Right ventricle myocardium inferior (tissue), 1 donor: ENCODE measurements around the gene RNASE4. TPM values are rescaled to one million over a fixed set of nuclear protein-coding genes. Genes with fewer than 3 reads are reported as not detected.
A peak's percentile ranks its signal among the peaks of the same experiment; 100 is the strongest.
"Not testable (repeated sequence)": the region's sequence is repeated elsewhere in the genome, so short reads cannot be mapped to it uniquely, and the experiment has no call there.

Source experiments
- ATAC-seq: fragments of 200-7000 bp; cut with Tn5 transposase; one replicate; pipeline ENCODE4 v1.9.1; 2020; ENCODE audit warnings: mild to moderate bottlenecking, moderate library complexity
- DNase-seq: peaks from one replicate; pipeline ENCODE4 v3.0.0; 2021; ENCODE audit errors: missing footprints
- intact Hi-C: fragments of 100-400 bp; cut with DNase I; formaldehyde crosslinking; loops from one replicate; pipeline ENCODE4 v1.11.0; 2022
- total RNA-seq: library from RNA; stranded (reverse); fragmentation: NEBNext Ultra II Directional; extraction: Animal tissue kit (Norgen Biotek cat#: 25700); gene quantifications from one replicate; pipeline ENCODE4 v1.2.1, GENCODE V29; 2021
- donor health status: DM: no; HTN: yes; CAD: no; lungs with severe emphysema.

RNASE4 gene
- total RNA-seq, 1 donor from 2014 or later = 11.9 TPM

DNA sequence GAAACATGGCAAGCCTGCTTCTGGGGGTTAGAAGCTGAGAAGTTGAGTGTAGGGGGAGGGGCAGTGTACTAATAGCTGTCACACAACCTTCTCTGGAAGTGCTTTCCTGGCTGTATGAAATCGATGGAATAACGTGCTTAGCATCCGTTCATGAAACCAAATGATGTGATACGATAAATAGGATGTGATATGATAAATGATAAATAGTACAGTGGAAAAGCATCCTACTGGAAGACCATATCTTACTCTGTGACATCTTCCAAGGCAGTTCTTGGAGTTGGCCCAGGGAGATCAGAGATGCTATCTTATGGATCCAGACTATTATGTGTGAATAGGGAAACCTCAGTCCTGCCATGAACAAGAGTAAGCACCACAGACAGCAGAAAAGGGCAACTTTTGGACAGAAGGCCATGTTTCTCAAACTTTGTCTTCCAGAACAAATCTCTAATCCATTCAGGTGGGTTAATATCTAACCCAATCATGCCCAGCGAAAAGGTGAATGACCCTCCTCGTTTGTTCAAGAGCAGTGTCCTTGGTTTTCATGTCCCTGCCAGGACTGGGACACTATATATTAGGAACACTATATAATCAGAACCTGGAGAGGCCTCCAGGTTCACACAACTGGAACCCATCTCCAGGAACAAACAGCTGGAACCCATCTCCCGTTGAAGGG, 3.9 kb downstream of the RNASE4 start, which contains the start of gene ANG:
ANG (plus strand) TSS at position 598 of the 673 bp plus-strand sequence. CDS start 4,801 bp downstream, outside the sequence.
- DNase-seq (no peak), ATAC-seq (no peak)
- intact Hi-C loops = no loop called here

DNA sequence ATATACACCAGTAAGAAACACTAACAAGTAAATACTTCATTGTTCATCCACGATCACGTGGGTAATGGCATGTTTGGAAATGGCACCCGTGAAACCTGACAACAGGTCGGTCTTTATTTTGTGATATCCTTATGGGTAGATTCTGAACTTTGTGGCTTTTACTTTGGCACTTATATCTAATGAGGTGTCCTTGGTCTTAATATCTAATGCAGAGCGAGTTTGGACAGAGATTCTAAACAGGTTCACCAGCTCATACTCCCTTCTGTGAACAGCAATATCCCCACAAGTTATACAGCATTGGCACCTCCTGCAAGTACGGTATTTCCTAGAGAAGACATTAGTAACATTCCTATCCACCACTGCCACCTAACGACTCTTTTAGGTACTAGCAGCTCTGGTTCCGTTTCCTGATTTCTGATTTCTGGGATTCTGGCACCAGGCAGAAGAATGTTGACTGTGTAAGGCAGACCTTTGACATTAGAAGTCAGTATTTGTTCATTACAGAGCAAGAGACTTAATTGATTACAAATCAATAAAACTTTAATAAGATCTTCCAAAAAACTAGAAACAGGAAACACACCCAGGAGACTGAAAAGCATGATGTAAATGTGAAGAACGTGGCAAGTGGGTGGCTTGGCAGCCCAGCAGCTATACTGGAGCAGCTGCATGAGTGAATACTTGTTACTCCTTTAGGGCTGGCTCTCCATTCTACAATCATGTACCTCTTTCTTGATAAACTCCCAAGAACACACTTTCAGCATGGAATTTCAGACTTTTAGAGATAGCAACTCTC, 6.7 kb downstream of the RNASE4 start:
- DNase-seq (no peak), ATAC-seq (peak; percentile 85)
- intact Hi-C loops = loop anchor here (5.0 to 10.0 kb wide), 2 partner anchors 159 to 284 kb away; no protein-coding TSS in a partner anchor

DNA sequence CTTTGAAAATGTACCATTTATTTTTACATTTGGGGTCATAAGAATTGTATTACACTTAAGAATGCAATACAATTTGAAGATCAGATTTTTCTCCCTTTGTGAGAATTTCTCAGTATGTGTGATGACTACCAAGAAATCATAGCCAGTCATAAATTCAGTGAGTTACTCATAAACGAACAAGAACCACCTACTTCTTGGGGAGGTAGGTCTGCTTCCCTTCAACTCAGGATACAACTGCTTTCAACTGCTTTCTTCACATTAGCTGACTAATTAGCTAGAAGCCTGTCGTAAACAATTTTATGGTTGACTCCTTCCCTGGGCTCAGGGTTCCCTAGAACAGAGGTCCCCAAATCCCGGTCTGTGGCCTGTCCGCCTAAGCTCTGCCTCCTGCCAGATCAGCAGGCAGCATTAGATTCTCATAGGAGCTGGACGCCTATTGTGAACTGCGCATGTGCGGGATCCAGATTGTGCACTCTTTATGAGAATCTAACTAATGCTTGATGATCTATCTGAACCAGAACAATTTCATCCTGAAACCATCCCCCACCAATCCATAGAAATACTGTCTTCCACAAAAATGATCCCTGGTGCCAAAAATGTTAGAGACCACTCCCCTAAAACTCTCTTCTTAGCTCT, 7.9 kb downstream of the RNASE4 start:
- no peak for ATAC-seq
- intact Hi-C loops = loop anchor here (5.0 to 10.0 kb wide), 2 partner anchors 160 to 283 kb away; no protein-coding TSS in a partner anchor
- no peak for DNase-seq

DNA sequence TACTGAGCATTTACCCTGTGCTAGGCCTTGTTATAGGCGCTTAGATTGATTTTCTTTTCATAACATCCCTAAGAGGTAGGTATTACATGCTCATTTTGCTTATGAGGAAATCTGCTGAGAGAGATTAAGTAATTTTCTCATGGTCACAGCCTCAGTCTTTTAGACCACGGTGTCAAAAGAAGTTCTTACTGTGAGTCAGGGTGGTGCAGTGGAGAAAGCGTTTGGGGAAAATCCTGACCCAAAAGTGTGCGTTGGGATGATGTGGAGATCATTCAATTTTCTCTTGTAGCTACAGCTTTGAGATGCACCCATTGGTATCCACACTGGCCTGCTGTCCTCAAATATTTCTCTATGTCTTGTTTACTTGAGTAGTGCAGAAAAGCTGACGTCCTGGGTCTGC, 12.4 kb downstream of the RNASE4 start:
- no peak for DNase-seq
- no peak for ATAC-seq
- intact Hi-C loops = loop anchor here (1.0 to 10.0 kb wide), 4 partner anchors 62 to 278 kb away; no protein-coding TSS in a partner anchor

DNA sequence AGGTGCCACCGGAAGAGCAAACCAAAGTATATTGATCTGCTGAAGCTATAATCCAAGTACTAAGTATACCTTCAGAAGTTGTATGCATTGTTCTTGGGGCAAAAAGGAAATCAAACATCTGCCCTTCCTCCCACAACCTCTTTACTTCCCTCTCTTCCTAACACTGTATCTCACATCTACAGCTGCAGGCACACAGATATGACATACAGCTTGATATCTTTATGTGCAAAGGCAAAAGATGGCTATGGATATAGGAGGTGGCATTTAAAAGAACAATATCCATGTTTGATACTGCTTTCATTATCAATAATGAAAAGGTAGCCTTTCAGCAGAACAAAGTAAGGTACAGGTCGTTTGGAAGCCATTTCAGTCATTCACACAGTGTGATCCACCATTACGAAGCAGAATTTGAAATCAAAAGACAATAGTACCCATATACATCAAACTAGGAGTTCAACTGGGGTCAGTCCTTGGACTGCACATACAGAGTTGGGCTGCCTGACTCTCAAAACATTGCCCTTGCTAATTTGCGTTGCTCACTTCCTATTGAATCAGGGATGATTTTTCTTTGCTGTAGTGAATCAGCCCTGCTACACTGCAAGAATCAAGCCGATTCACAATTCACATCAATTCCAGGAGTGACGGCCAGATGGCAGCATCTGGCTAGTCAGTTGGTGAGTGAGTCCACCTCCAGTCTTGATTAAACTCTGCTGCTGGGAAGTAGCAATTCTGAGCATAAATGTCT, 13.1 kb downstream of the RNASE4 start:
- intact Hi-C loops = loop anchor here (1.0 to 10.0 kb wide), 3 partner anchors 158 to 277 kb away; no protein-coding TSS in a partner anchor
- peak; percentile 81 for ATAC-seq
- DNase-seq = no peak

DNA sequence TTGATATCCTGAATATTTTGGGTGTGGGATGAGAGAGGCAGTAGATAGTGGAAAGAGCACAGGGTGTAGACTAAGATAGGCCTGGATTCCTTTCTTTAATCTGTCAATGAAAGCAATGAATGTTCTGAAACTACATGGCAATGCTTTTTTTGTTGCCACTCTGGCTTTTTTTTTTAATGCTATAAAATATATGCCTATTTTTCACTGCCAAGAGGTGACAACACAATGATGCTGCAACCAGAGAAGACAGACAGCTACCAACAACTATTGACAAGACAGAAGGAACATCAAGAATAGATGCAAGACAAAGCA, 13.6 kb downstream of the RNASE4 start:
- intact Hi-C loops = loop anchor here (5.0 to 10.0 kb wide), 2 partner anchors 174 to 277 kb away; no protein-coding TSS in a partner anchor
- no peak for DNase-seq
- no peak for ATAC-seq

DNA sequence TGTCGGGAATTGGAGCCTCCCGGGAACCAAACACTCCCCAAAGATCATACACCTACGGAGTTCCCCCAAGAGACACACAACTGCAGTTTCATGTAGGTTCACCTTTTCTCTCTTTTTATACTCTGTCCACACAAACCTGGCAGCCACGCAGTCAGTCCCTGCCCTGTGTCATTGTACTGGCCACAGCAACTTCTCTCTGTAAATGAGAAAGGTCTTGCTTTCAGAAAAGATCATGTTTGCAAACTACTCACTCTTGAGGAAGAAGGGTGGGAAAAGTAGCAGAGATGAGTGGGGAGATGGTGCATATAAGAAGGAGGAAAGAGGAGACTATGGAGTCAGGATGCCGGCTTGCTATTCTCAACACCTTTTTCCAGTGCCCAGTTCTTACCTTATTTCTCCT, 14.6 kb downstream of the RNASE4 start:
- no peak for ATAC-seq

DNA sequence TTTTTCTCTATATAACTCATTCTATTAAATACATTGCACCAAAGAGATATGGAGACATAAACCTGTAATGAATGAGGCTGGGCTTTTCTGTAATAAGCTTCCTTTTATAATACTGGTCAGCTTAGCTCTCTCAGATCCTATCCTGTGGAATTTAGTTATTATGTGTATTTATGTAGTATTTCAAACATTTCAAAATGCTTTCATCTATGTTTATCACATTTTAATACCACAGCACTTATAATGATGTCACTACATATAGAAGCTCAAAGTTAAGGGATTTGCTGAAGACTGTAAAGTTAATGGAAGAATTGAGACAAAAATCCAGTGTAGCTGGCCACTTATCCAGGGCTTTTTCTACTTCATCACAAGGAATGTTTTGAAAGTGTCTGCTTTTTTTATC, 15.6 kb downstream of the RNASE4 start:
- ATAC-seq = no peak
- intact Hi-C loops = loop anchor here (5.0 to 10.0 kb wide), 2 partner anchors 172 to 275 kb away; no protein-coding TSS in a partner anchor
- no peak for DNase-seq

More for the DNA sequence above, 14.6 kb downstream of the RNASE4 start:
- DNase-seq = no peak
- intact Hi-C loops = loop anchor here (5.0 to 10.0 kb wide), 2 partner anchors 173 to 276 kb away; no protein-coding TSS in a partner anchor

DNA sequence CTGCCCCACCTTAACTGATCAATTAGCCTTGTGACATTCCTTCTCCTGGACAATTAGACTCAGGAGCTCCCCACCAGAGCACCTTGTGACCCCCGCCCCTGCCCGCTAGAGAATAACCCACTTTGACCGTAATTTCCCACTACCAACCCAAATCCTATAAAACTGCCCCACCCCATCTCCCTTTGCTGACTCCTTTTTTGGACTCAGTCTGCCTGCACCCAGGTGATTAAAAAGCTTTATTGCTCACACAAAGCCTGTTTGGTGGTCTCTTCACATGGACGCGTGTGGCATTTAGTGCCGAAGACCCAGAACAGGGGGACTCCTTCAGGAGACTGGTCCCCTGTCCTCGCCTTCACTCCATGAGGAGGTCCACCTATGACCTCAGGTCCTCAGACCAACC, 16.6 kb downstream of the RNASE4 start:
- ATAC-seq, DNase-seq, intact Hi-C loops: not testable (repeated sequence)

DNA sequence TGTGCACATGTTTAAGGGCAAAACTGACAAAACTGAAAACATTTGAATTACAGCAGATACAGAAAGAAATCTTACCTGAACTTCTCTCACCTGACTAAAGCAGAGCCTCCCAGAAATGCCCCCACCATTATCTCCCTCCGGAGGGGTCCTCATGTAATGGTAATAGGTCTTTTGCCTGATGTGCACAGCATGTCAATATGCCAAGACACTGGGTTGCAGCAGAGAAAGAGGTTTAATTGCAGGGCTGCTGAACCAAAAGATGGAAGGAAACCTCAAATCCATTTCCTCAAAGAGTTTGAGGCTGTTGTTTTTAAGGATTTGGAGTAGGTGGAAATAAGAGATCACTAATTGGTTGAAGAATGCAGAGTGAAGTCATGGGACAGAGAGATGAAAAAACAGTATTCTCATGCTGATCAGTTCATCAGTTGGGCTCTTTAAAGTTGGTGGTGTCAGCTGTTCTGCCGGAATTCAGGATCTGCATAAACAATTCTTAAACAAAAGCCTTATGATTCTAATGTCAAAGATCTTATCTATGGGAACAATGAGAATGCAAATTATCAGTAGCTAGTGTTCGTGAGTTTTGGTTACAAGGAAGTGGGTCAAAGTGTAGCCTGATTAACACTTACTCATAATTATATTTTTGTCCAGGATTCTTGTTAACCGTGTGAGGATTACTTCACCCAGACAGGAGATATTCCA, 22.4 kb downstream of the RNASE4 start:
- DNase-seq = no peak
- intact Hi-C loops = no loop called here
- no peak for ATAC-seq

DNA sequence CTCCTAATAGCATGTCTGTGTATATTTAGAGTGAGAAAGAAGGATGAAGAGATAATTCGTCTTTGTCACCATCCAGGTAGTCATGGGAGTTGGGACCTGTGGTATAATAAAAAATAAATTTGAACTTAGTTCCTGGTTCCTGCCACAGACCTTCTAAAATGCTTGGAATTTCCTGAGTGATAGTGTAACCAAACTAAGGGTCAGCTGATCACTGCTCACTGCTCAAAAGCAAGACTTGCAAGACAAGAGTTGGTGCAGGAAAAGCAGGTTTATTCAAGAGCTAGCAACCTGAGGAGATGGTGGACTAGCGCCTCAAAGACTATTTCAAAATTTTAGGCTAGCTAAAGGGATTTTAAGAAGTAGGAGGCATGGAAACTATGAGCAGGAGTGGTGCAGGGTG, 23.3 kb downstream of the RNASE4 start:
- ATAC-seq (no peak), DNase-seq (no peak)
- intact Hi-C loops = no loop called here

DNA sequence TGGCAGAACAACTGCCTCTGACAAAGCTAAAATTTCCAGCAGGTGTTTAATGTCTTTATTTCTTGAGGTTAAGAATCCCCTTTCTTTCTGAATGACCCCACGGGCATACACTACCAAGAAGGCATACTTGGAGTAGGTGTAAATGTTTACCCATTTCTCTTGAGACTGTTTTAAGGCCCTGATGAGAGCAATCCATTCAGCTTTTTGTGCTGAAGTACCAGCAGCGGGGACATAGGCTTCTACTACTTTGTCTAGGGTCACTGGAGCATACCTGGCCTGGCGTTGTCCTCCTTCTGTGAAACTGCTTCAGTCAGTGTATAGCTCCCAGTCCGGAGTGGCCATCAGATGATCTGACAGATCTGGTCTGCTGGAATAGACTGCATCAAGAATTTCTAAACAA, 26.9 kb downstream of the RNASE4 start:
- no peak for DNase-seq
- ATAC-seq = no peak
- intact Hi-C loops = no loop called here

DNA sequence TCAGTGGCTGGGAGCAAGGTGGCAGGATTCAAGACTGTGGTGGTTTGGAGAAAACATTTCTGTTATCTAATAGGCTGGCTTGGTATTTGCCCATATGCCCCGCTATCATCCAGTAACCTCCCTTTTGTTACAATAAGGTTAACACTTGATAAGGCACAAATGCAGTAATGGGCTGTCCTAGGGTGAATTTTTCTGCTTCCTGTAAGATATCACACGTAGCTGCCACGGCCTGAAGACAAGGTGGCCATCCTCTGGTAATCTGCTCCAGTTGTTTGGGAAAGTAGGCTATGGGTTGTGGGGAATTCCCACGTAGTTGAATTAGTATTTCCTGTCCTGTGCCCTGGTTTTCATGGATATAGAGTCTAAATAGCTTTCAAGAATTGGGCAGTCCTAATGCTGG, 27.3 kb downstream of the RNASE4 start:
- no peak for DNase-seq
- no peak for ATAC-seq
- intact Hi-C loops = no loop called here

DNA sequence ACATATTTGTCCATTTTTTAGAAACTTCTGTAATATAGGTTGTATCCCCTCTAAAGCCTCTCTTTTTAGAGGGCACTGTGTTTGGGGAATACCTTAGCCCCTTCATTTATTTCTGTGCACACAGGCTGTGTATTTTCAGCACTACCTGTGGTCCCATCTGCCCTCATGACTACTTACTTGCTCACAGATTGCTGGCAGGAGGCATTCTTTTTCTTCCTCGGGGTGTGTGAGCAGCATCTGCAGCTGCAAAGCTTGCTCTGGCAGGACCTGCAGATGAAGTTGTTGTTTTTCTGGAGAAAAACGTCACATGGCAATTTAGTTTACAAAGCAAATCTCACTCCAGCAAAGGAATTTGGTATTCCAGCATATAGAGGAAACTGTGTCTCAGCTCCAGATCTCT, 28.5 kb downstream of the RNASE4 start:
- ATAC-seq (no peak), DNase-seq (no peak)
- intact Hi-C loops = no loop called here

DNA sequence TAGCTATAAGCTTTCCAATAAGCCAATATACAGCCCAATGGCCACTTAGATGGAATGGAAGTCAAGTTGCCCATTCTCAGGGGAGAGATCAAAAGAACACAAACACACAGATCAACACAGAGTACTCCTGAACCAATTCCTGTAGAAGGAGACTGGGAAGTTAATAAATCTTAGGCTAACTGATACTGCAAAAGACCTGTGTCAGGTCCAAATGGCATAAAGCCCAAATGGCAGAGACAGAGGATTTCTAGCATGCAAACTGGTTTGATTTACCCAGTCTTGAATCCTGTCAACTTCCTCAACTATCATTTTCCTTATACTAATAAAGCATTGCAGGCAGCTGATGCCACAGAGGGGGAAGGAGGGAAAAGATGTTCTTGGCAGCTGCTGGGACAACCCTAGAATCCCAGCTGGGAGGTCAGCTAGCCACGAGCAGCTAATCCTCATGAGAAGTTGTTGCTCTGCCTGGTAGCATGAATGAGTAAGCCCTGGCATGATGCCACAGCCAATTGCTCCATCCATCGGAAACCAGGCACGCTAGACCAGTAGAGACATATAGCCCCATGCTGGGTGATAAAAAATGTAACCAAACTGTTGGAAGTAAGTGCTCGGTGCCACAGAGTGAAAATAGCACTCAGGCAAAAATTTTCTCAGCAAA, 30.4 kb downstream of the RNASE4 start:
- intact Hi-C loops = no loop called here
- ATAC-seq (peak; percentile 80), DNase-seq (peak; percentile 89)

DNA sequence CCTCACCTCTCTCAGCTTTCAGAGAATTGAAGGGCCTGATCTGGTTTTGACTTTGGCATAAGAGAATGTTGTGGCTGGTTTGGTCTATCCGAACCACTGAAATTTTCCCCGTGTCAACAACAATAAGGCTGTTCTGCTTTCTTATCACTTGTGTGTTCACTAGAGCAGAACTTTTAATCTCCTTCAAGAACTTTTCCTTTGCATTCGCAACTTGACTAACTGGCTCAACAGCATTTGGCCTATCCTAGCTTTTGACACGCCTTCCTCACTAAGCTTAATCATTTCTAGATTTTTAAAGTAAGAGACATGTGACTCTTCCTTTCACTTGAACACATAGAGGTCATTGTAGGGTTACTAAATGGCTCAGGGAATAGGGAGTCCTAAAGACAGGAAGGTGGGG, 35.4 kb downstream of the RNASE4 start:
- DNase-seq (no peak), ATAC-seq (no peak)
- intact Hi-C loops = no loop called here

DNA sequence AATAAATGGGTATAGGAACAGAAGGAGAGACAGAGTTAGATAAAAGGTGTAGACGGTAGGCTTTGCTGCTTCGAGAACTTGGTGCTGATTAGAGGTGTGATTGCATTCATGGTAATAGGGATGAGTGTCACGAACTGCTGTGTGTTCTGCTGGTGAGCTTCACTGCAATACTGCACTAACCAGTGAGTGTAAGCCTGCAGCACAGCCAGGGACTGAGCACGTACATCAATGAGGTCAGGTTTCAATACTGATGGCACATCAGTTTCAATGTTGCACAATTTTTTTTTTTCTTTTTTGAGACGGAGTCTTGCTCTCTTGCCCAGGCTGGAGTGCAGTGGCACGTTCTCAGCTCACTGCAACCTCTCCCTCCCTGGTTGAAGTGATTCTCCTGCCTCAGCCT, 36.4 kb downstream of the RNASE4 start:
- intact Hi-C loops = no loop called here
- no peak for DNase-seq
- no peak for ATAC-seq

DNA sequence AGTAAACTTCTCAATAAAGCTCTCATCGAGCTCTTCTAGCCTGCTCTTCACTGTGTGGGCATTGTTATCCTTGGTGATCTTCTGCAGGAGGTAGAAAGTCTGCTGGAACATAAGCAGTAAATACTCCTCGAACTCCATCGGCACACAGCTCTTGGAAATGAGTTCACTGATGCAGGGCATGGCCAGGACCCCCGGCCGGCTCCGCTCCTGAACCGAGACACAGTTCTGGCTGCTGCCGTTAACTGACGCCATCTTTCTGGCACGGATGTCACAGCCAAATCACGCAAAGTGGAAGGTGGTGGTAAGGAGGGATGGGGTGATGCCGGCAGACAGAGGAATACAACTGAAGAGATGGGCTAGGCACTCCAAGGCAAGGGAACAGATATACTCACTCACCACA, 37.7 kb downstream of the RNASE4 start:
- intact Hi-C loops = no loop called here
- ATAC-seq (no peak), DNase-seq (no peak)
